Left ventricle myocardium superior (tissue), 1 donor: ENCODE results near the gene PXT1. TPM values are rescaled to one million over a fixed set of nuclear protein-coding genes. Genes with fewer than 3 reads are reported as not detected.
"Not testable (repeated sequence)": the region's sequence is repeated elsewhere in the genome, so short reads cannot be mapped to it uniquely, and the experiment has no call there.

ENCODE experiments used
- ATAC-seq: fragments of 200-7000 bp; cut with Tn5 transposase; one replicate; pipeline ENCODE4 v1.9.1; 2020; ENCODE audit warnings: mild to moderate bottlenecking, moderate library complexity
- DNase-seq: peaks from one replicate; pipeline ENCODE4 v3.0.0-alpha.2; 2020
- intact Hi-C: fragments of 100-400 bp; cut with micrococcal nuclease; formaldehyde crosslinking; loops from one replicate; pipeline ENCODE4 v1.11.0; 2022
- total RNA-seq: library from RNA; stranded (reverse); fragmentation: NEBNext Ultra II Directional; extraction: Animal tissue kit (Norgen Biotek cat#: 25700); gene quantifications from one replicate; pipeline ENCODE4 v1.2.1, GENCODE V29; 2021
- donor health status: DM: no; HTN: yes; CAD: no; lungs with severe emphysema.

The PXT1 gene
- total RNA-seq, 1 donor from 2014 or later: 0.15 TPM

DNA sequence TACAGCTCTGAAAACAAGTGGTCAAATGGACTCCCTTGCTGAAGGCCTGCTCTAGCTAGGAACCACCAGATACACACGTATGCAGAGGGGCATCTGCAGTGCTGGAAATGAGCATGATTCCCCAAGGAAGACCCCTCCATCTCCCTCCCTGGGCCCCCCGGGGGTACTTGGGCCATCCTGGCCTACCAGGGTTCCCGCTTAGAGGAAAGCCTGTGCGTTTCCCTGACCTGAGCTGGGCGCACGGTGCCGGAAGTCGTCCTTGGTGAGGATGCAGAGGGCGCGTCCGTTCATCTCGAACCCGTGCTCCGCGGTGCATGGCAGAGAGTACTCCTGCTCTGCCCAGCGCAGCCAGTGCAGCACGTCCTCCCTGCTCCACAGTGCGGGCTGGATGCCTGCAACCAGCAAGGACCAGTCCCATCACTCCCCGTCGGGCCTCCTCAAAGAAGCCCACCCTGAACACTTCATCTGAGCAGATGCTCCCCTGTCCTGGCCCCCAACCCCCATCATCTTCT is 67.0 kb downstream of the PXT1 start:
- intact Hi-C loops: no loop called here
- DNase-seq (no peak), ATAC-seq (no peak)

GRCh38 chr6:36374972-36375371 is 67.7 kb downstream of the PXT1 start:
- ATAC-seq (no peak), DNase-seq (no peak)
- intact Hi-C loops: no loop called here

DNA sequence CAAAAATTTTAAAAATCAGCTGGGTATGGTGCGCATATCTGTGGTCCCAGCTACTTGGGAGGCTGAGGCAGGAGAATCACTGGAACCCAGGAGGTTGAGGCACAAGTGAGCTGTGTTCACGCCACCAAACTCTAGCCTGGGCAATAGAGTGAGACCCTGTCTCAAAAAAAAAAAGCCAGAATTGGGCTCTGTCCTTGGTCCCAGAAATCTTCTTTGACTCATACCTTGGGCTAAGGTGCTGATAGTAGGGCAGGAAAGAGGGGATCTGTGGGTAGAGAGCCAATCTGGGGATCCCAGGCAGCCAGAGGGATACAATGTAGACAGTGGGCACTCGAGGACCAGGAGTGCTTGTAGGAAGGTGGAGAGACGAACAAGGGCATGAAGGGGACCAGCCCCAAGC is 68.5 kb downstream of the PXT1 start:
- DNase-seq: no peak
- ATAC-seq: no peak
- intact Hi-C loops: no loop called here

GRCh38 chr6:36373368-36374019 is 69.2 kb downstream of the PXT1 start:
- intact Hi-C loops: no loop called here
- no peak for ATAC-seq
- DNase-seq: no peak

- ATAC-seq: no peak
- no peak for DNase-seq
- intact Hi-C loops: no loop called here
Observed at GRCh38 chr6:36372088-36372487, 70.6 kb downstream of the PXT1 start.

DNA sequence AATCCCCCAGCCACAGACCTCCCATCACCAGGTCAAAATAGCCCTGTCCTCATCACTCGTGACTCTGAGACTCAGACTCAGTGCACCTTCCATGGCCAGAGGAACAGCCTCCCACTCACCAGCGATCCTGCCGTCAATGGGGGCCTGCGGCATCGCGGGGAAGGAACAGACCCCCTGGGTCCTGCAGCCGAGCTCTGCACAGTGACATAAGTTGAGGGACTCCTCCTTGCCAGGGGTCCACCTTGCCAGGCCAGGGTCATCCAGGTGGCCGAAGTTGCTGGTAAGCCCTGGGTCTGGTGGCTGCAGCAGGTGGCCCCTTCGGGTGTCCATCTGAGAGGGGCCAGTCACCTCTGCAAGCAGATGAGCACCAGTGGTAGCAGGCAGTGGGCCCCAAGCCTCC is 71.4 kb downstream of the PXT1 start:
- DNase-seq (no peak), ATAC-seq (no peak)
- intact Hi-C loops: no loop called here

GRCh38 chr6:36370638-36371037 is 72.0 kb downstream of the PXT1 start:
- no peak for DNase-seq
- ATAC-seq: no peak
- intact Hi-C loops: no loop called here

GRCh38 chr6:36368921-36369865 is 73.5 kb downstream of the PXT1 start:
- intact Hi-C loops: no loop called here
- ATAC-seq (no peak), DNase-seq (no peak)

GRCh38 chr6:36368421-36368820 is 74.2 kb downstream of the PXT1 start:
- intact Hi-C loops: no loop called here
- no peak for DNase-seq
- ATAC-seq: no peak

- DNase-seq: no peak
- intact Hi-C loops: no loop called here
- ATAC-seq: no peak
Observed at GRCh38 chr6:36367743-36368142, 74.9 kb downstream of the PXT1 start.

GRCh38 chr6:36364669-36365479 is 77.8 kb downstream of the PXT1 start:
- intact Hi-C loops: no loop called here
- ATAC-seq: no peak

DNA sequence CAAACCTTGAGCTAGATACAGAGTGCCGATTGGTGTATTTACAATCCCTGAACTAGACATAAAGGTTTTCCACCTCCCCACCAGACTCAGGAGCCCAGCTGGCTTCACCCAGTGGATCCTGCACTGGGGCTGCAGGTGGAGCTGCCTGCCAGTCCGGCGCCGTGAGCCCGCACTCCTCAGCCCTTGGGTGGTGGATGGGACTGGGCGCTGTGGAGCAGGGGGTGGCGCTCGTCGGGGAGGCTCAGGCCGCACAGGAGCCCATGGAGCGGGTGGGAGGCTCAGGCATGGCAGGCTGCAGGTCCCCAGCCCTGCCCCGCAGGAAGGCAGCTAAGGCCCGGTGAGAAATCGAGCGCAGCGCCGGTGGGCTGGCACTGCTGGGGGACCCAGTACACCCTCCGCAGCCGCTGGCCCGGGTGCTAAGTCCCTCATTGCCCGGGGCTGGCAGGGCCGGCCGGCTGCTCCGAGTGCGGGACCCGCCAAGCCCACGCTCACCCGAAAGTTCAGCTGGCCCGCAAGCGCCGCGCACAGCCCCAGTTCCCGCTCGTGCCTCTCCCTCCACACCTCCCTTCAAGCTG is 78.5 kb downstream of the PXT1 start:
- intact Hi-C loops, DNase-seq, ATAC-seq: not testable (repeated sequence)

More at GRCh38 chr6:36364669-36365479, 77.8 kb downstream of the PXT1 start:
- no peak for DNase-seq

DNA sequence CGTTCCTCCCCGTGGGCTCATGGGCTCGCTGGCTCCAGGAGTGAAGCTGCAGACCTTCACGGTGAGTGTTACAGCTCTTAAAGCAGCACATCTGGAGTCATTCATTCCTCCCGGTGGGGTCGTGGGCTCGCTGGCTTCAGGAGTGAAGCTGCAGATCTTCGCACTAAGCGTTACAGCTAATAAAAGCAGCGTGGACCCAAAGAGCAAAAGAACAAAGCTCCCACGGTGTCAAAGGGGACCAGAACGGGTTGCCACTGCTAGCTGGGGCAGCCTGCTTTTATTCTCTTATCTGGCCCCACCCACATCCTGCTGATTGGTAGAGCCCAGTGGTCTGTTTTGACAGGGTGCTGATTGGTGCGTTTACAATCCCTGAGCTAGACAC is 79.3 kb downstream of the PXT1 start:
- ATAC-seq, intact Hi-C loops, DNase-seq: not testable (repeated sequence)

DNA sequence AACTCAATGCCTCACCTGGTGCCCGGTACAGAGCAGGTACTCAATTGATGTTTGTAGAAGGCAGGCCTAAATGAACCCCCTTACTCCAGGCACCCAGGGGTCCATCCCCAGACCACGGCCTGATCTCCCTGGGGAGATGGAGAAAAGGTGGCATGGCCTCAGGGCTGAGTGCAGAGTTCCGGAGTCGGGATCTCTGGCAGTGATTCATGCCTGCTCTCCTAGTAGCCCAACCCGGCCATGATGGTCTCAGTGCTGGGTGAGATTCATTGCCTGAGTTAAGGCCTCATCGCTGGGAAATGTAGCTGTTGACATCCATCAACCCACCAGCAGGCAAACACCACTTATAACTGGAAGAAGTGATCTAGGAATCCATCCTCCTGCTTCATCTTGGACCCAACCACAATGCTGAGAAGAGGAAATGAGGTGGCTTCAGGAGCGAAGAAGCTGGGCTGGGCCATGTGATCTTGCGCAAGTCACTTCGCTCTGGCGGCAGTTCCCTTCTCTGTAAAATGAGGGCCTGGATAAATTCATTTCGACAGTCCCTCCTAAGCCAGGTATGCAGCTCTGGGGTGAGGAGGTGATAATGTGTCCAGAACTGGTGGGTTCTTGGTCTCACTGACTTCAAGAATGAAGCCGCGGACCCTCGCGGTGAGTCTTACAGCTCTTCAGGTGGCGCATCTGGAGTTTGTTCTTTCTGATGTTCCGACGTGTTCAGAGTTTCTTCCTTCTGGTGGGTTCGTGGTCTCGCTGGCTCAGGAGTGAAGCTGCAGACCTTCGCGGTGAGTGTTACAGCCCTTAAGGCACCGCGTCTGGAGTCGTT is 79.9 kb downstream of the PXT1 start:
- DNase-seq (no peak), ATAC-seq (no peak)
- intact Hi-C loops: no loop called here

DNA sequence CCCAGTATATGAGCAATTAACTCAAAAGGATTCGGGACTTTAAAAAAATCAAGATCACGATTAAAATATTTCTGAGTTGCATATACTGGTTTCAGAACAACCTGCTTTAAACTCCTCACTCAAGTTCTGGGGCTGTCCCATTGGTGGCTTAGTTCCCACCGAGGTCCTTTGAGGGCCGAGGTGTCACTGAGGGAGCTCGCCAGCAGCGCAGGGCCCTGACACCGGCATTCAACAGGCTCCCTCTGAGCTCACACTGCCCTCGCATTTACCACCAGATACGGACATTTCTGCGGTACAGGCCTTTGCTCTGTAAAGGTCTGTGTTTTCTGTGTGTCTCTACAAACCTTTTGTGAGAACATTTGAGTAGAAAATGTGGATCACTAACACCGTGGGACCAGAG is 81.6 kb downstream of the PXT1 start:
- DNase-seq (no peak), ATAC-seq (peak; percentile 19)
- intact Hi-C loops: no loop called here

GRCh38 chr6:36360241-36361054 is 82.2 kb downstream of the PXT1 start:
- DNase-seq (peak; percentile 81), ATAC-seq (peak; percentile 92)
- intact Hi-C loops: no loop called here

DNA sequence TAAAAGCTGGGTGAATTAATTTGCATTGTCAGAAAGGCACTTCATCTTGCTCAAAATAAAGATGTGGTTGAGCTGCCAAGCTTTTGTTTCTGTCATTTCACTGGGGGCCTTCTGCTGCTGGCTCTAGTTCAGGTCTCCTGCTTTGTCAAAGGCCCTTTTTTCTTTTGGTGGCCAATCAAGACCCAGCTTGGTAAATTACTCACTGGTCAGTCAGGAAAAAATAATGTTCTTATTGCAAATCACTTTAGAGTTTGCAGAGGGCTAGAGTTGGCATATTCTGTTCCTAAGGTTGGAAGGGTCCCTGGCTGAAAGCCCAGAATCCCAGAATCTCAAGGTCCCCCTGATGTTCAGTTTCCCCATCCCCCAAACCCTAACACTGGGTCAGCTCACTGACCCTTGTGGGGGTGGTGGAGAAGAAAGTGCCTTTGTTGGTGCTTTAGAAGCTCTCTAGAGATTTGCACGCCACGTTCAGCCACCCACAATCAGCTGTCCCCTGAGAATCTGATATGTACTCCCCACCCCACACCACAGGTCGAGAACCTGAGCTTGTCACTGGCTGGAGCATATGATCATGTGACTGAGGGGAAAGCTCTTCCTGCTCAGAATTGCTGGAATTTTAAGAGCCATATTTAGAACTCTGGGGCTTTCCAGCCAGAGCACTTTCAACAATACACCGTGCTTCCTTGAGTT is 84.3 kb downstream of the PXT1 start:
- DNase-seq (no peak), ATAC-seq (peak; percentile 22)
- intact Hi-C loops: loop anchor here (5.0 kb wide), 1 partner anchor 56 kb away; no protein-coding TSS in a partner anchor
